ENCODE results near the gene COQ8B. TPM values are rescaled to one million over a fixed set of nuclear protein-coding genes. Genes with fewer than 3 reads are reported as not detected.

Gene COQ8B
- total RNA-seq, 2 experiments from 2014 or later = 23.4 to 33.5 TPM

GRCh38 chr19:40642757-40643305, 73.9 kb downstream of the COQ8B start:
- peaks cover 12% of the 10 kb centered on the region for H3K4me1 Mint-ChIP-seq
- H3K27me3 Mint-ChIP-seq = peaks cover 8% of the 10 kb centered on the region
- ChIA-PET POLR2A (interaction anchor here (0.6 kb wide), 1 partner anchor 75 kb away, joined by 3 read pairs; no protein-coding TSS in a partner anchor), CTCF (interaction anchor here (5.0 kb wide), 1 partner anchor 9 kb away, joined by 36 read pairs; no protein-coding TSS in a partner anchor)
- no peak overlapping the region for H3K27ac Mint-ChIP-seq
- H3K36me3 Mint-ChIP-seq (ENCODE audit: low read depth) = no peaks in the 10 kb centered on the region
- no peaks in the 10 kb centered on the region for H3K9me3 Mint-ChIP-seq
- no peak overlapping the region for H3K4me3 Mint-ChIP-seq
- DNase-seq = no peak

- ChIA-PET CTCF (no interaction called here), POLR2A (no interaction called here)
These were observed 74.5 kb downstream of the COQ8B start for GRCh38 chr19:40642051-40642706.

More at GRCh38 chr19:40642051-40642706, 74.5 kb downstream of the COQ8B start:
- Mint-ChIP-seq H3K4me1 (peaks cover 12% of the 10 kb centered on the region), H3K4me3 (no peak overlapping the region), H3K36me3 (ENCODE audit: low read depth) (no peaks in the 10 kb centered on the region), H3K9me3 (no peaks in the 10 kb centered on the region), H3K27me3 (peaks cover 8% of the 10 kb centered on the region), H3K27ac (no peak overlapping the region)
- DNase-seq = no peak

Other genes starting within 250 kb of the COQ8B start
- gene SPTBN4, start 249.9 kb downstream of the COQ8B start, total RNA-seq = under 1 TPM; 0.23 to 0.50 TPM
- 100 to 1,000 TPM; 147 to 158 TPM for gene SHKBP1, start 140.0 kb downstream of the COQ8B start, total RNA-seq
- 10 to 100 TPM; 71.3 to 75.7 TPM for gene LTBP4, start 115.5 kb downstream of the COQ8B start, total RNA-seq
- 1 to 10 TPM; 5.7 to 7.3 TPM for gene NUMBL, start 26.2 kb downstream of the COQ8B start, total RNA-seq
- 1 to 10 TPM; 4.8 TPM for gene ITPKC, start 226 bp upstream of the COQ8B start, total RNA-seq
- gene ACTMAP, start 33.6 kb upstream of the COQ8B start, total RNA-seq = 10 to 100 TPM; 17.5 to 19.8 TPM
- gene SNRPA, start 34.3 kb upstream of the COQ8B start, total RNA-seq = 100 to 1,000 TPM; 149 to 182 TPM
- under 1 TPM in 1 of 2 experiments, not detected in 1; 0.89 TPM for gene MIA, start 58.6 kb upstream of the COQ8B start, total RNA-seq
- gene RAB4B, start 61.4 kb upstream of the COQ8B start, total RNA-seq = 10 to 100 TPM; 52.8 to 54.7 TPM
- gene EGLN2, start 82.3 kb upstream of the COQ8B start, total RNA-seq = 100 to 1,000 TPM; 124 to 126 TPM
- gene CYP2A6, start 133.6 kb upstream of the COQ8B start, total RNA-seq = not detected
- not detected for gene CYP2A7, start 165.3 kb upstream of the COQ8B start, total RNA-seq

Measured in activated CD4-positive, alpha-beta T cell treated with anti-CD3 and anti-CD28 coated beads, Interleukin-2, amount 10 ng/mL, durations not matched to agents 7 days and 5 days (primary cell).